ENCODE data around the gene SUPT6H. TPM values are rescaled to one million over a fixed set of nuclear protein-coding genes. Genes with fewer than 3 reads are reported as not detected.

The SUPT6H gene
- polyA plus RNA-seq, 1 donor from 2014 or later = 19.0 TPM

DNA sequence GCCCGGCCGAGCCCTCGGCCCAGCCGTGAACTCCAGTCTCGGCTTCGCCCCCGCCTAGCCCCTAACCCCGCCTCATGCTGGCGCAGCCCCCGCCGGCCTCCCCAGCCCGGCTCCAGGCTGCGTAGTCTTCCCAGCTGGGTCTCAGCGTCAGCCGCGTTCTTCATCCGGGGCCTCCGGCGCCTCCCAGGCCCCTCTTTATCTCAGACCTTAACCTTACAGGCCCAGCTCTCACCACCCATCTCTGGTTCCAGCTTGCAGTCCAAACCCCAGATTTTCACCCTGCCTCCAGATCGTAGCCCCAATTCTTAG, 49.7 kb downstream of the SUPT6H start, which contains the start of gene PROCA1:
PROCA1 (minus strand) TSS at position 166 of the 309 bp plus-strand sequence. CDS start 228 bp downstream, outside the sequence.
- Histone ChIP-seq H4K20me1 (ENCODE audit: insufficient read depth) (no peaks in the 10 kb centered on the region), H3K79me2 (replicated peaks; ENCODE audit: insufficient read depth, low read length) (no peaks in the 10 kb centered on the region), H3K27ac (ENCODE audit: low read length) (peak within 1 kb of the TSS; percentile 76), H3K36me3 (ENCODE audit: insufficient read depth, low read length) (no peaks in the 10 kb centered on the region), H3K27me3 (ENCODE audit: insufficient read depth, low read depth, low read length) (peaks cover 8% of the 10 kb centered on the region), H3K4me3 (ENCODE audit: low read length) (peak within 1 kb of the TSS; percentile 88), H3K4me2 (ENCODE audit: low read length) (peak within 1 kb of the TSS; percentile 59), H2AFZ (ENCODE audit: low read depth, low read length) (peak within 1 kb of the TSS; percentile 69), H3K9me2 (ENCODE audit: insufficient read depth, low read length) (no peaks in the 10 kb centered on the region), H3F3A (ENCODE audit: insufficient read depth, low read length, poor library complexity, severe bottlenecking) (peaks cover 3% of the 10 kb centered on the region), H3K9ac (ENCODE audit: low read length) (peak within 1 kb of the TSS; percentile 84), H3K9me3 (ENCODE audit: low read length) (no peaks in the 10 kb centered on the region)
- TF ChIP-seq EZH2 (IDR thresholded peaks at IDR 0.05; ENCODE audit: borderline replicate concordance, insufficient read depth, low read length, poor library complexity, severe bottlenecking) (no peak), TAF1 (IDR thresholded peaks at IDR 0.05; ENCODE audit: low read depth) (no peak), SMC3 (conservative IDR thresholded peaks at IDR 0.05; ENCODE audit: poor library complexity) (no peak), MXI1 (conservative IDR thresholded peaks at IDR 0.05; ENCODE audit: poor library complexity, severe bottlenecking) (no peak), EP300 (conservative IDR thresholded peaks at IDR 0.05; ENCODE audit: poor library complexity, severe bottlenecking) (no peak), POLR2AphosphoS5 (IDR thresholded peaks at IDR 0.05) (no peak), RAD21 (conservative IDR thresholded peaks at IDR 0.05) (no peak)
- TF ChIP-seq, protein P1, sequence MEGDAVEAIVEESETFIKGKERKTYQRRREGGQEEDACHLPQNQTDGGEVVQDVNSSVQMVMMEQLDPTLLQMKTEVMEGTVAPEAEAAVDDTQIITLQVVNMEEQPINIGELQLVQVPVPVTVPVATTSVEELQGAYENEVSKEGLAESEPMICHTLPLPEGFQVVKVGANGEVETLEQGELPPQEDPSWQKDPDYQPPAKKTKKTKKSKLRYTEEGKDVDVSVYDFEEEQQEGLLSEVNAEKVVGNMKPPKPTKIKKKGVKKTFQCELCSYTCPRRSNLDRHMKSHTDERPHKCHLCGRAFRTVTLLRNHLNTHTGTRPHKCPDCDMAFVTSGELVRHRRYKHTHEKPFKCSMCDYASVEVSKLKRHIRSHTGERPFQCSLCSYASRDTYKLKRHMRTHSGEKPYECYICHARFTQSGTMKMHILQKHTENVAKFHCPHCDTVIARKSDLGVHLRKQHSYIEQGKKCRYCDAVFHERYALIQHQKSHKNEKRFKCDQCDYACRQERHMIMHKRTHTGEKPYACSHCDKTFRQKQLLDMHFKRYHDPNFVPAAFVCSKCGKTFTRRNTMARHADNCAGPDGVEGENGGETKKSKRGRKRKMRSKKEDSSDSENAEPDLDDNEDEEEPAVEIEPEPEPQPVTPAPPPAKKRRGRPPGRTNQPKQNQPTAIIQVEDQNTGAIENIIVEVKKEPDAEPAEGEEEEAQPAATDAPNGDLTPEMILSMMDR (IDR thresholded peaks at IDR 0.05; ENCODE audit: poor library complexity, severe bottlenecking) = no peak
- TF ChIP-seq, protein P2, sequence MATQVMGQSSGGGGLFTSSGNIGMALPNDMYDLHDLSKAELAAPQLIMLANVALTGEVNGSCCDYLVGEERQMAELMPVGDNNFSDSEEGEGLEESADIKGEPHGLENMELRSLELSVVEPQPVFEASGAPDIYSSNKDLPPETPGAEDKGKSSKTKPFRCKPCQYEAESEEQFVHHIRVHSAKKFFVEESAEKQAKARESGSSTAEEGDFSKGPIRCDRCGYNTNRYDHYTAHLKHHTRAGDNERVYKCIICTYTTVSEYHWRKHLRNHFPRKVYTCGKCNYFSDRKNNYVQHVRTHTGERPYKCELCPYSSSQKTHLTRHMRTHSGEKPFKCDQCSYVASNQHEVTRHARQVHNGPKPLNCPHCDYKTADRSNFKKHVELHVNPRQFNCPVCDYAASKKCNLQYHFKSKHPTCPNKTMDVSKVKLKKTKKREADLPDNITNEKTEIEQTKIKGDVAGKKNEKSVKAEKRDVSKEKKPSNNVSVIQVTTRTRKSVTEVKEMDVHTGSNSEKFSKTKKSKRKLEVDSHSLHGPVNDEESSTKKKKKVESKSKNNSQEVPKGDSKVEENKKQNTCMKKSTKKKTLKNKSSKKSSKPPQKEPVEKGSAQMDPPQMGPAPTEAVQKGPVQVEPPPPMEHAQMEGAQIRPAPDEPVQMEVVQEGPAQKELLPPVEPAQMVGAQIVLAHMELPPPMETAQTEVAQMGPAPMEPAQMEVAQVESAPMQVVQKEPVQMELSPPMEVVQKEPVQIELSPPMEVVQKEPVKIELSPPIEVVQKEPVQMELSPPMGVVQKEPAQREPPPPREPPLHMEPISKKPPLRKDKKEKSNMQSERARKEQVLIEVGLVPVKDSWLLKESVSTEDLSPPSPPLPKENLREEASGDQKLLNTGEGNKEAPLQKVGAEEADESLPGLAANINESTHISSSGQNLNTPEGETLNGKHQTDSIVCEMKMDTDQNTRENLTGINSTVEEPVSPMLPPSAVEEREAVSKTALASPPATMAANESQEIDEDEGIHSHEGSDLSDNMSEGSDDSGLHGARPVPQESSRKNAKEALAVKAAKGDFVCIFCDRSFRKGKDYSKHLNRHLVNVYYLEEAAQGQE (IDR thresholded peaks at IDR 0.05; ENCODE audit: borderline replicate concordance) = no peak

DNA sequence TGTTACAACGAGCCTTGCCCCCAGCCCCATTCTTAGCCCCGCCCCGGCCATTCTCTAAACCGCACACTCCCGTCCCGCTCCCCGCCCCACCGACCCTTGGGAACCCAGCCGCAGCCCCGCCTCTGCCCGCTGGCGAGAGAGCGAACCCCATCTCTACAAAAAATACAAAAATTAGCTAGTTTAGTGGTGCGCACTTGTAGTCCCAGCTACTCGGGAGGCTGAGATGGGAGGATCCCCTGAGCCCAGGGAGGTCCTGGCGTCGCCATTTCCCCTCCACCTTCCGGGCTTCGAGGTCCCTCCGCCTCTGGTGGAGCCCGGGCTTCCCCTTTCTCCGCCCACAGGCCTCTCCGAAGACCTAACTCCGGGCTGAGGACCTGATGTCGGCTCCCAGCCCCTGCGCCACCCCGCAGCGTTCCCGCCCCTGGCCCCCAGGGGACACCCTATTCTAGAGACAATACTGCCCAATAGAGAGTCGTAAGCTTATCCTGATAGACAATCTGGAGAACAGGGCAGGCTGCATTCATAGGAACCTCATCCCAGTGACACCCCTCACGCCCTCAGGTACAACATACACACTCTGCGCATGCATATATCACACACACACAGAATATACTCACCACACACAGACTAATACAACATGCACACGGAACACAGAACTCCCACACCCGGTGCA, 50.2 kb downstream of the SUPT6H start:
- Histone ChIP-seq H3K4me3 (ENCODE audit: low read length) (peak overlapping the region; percentile 88), H3K36me3 (ENCODE audit: insufficient read depth, low read length) (no peaks in the 10 kb centered on the region), H3K79me2 (replicated peaks; ENCODE audit: insufficient read depth, low read length) (no peaks in the 10 kb centered on the region), H3K27me3 (ENCODE audit: insufficient read depth, low read depth, low read length) (peaks cover 13% of the 10 kb centered on the region), H3K9me2 (ENCODE audit: insufficient read depth, low read length) (no peaks in the 10 kb centered on the region), H4K20me1 (ENCODE audit: insufficient read depth) (no peaks in the 10 kb centered on the region), H3K27ac (ENCODE audit: low read length) (peak overlapping the region; percentile 76), H3K9ac (ENCODE audit: low read length) (peak overlapping the region; percentile 84), H3K4me2 (ENCODE audit: low read length) (no peak overlapping the region), H3F3A (ENCODE audit: insufficient read depth, low read length, poor library complexity, severe bottlenecking) (peaks cover 3% of the 10 kb centered on the region), H3K9me3 (ENCODE audit: low read length) (no peaks in the 10 kb centered on the region), H2AFZ (ENCODE audit: low read depth, low read length) (peak overlapping the region; percentile 41)
- TF ChIP-seq POLR2AphosphoS5 (IDR thresholded peaks at IDR 0.05) (no peak), SMC3 (conservative IDR thresholded peaks at IDR 0.05; ENCODE audit: poor library complexity) (no peak), TAF1 (IDR thresholded peaks at IDR 0.05; ENCODE audit: low read depth) (no peak)
- TF ChIP-seq, protein P1 (IDR thresholded peaks at IDR 0.05; ENCODE audit: poor library complexity, severe bottlenecking) = no peak
